ENCODE measurements around the gene NUB1. TPM values are rescaled to one million over a fixed set of nuclear protein-coding genes. Genes with fewer than 3 reads are reported as not detected.

The NUB1 gene
- total RNA-seq, 1 donor from 2014 or later, result 28.2 TPM

GRCh38 chr7:151311294-151311864 lies 30.2 kb upstream of the NUB1 start:
- TF ChIP-seq CTCF (IDR thresholded peaks at IDR 0.05), result no peak
- DNase-seq (ENCODE audit: low spot score in 2 of 2), result peak in 1 of 2 donors; percentile 57
- Histone ChIP-seq H3K27me3 (no peaks in the 10 kb centered on the region), H3K9me3 (peaks cover 0 to 3% of the 10 kb centered on the region in 2 donors), H3K36me3 (no peaks in the 10 kb centered on the region), H3K27ac (no peak overlapping the region), H3K4me1 (peaks cover 3 to 12% of the 10 kb centered on the region in 2 donors), H3K4me3 (no peak overlapping the region)
- intact Hi-C loops (cut with DNase I), result loop anchor here (5.0 kb wide), 1 partner anchor 446 kb away; no protein-coding TSS in a partner anchor

- Histone ChIP-seq H3K27me3 (no peaks in the 10 kb centered on the region), H3K4me1 (peaks cover 3 to 12% of the 10 kb centered on the region in 2 donors), H3K9me3 (peaks cover 0 to 3% of the 10 kb centered on the region in 2 donors), H3K36me3 (no peaks in the 10 kb centered on the region), H3K27ac (no peak overlapping the region), H3K4me3 (no peak overlapping the region)
- intact Hi-C loops (cut with DNase I), result loop anchor here (5.0 kb wide), 1 partner anchor 445 kb away; no protein-coding TSS in a partner anchor
- DNase-seq (ENCODE audit: low spot score in 2 of 2), result peak in 1 of 2 donors; percentile 57
- TF ChIP-seq CTCF (IDR thresholded peaks at IDR 0.05), result no peak
Measured at GRCh38 chr7:151312356-151312755, 29.3 kb upstream of the NUB1 start.

DNA sequence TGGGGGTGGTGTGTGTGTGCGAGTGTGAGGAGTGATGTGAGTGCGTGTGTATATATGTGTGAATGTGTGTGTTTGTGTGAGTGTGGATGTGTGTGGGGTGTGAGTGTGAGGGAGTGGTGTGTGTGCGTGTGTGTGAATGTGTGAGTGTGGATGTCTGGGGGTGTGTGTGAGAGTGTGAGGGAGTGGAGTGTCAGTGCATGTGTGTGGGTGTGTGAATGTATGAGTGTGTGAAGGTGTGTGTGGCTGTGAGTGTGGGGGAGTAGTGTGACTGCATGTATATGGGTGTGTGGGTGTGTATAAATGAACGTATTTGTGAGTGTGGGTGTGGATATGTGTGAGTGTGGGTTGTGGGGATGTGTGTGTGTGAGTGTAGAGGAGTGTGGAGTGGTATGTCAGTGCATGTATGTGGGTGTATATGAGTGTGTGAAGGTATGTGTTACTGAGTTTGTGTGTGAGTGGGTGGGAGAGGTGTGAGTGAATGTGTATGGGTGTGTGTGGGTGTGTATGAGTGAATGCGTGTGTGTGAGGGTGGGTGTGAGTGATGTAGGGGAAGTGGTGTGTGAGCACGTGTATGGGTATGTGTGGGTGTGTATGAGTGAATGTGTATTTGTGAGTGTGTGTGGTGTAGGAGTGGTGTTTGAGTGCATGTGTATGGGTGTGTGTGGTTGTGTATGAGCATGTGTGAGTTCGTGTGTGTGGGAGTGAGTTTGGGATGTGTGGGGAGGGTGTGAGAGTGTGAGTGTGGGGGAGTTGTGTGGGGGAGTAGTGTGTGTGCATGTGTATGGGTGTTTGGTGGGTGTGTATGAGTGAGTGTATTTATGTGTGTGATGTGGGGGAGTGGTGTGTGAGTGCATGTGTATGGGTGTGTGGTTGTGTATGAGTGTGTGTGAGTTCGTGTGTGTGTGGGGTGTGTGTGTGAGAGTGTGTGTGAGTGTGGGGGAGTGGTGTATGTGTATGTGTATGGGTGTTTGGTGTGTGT lies 28.5 kb upstream of the NUB1 start:
- intact Hi-C loops (cut with DNase I), result loop anchor here (5.0 kb wide), 1 partner anchor 444 kb away; no protein-coding TSS in a partner anchor
- no peak overlapping the region for H3K27ac ChIP-seq

DNA sequence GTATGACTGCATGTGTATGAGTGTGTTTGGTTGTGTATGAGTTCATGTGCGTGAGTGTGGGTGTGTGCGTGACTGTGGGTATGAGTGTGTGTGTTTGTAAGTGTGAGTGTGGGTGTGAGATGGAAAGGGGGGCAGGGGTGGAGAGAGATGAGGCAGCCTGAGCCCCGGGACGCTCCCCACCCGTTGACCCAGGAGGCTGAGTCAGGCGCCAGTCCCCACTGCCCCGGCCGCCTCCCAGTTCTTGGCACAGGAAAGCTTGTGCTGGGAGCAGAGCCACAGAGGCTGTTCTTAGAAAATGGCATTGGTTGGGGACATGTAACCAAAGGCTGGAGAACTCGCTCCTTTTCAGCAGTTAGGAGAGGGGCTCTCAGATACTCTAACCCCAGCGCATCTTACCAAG lies 27.8 kb upstream of the NUB1 start:
- intact Hi-C loops (cut with DNase I), result loop anchor here (1.0 to 5.0 kb wide), 2 partner anchors 36 to 443 kb away; no protein-coding TSS in a partner anchor

More for the DNA sequence above, 28.5 kb upstream of the NUB1 start:
- H3K9me3 ChIP-seq, result peaks cover 0 to 3% of the 10 kb centered on the region in 2 donors
- no peak for TF ChIP-seq CTCF (IDR thresholded peaks at IDR 0.05)
- H3K4me1 ChIP-seq, result peaks cover 3 to 12% of the 10 kb centered on the region in 2 donors
- no peaks in the 10 kb centered on the region for H3K27me3 ChIP-seq
- peak in 1 of 2 donors; percentile 50 for DNase-seq (ENCODE audit: low spot score in 2 of 2)
- H3K4me3 ChIP-seq, result no peak overlapping the region
- no peaks in the 10 kb centered on the region for H3K36me3 ChIP-seq

More for the DNA sequence above, 27.8 kb upstream of the NUB1 start:
- peaks cover 3 to 12% of the 10 kb centered on the region in 2 donors for H3K4me1 ChIP-seq
- H3K36me3 ChIP-seq, result no peaks in the 10 kb centered on the region
- peaks cover 0 to 3% of the 10 kb centered on the region in 2 donors for H3K9me3 ChIP-seq
- H3K27ac ChIP-seq, result no peak overlapping the region
- H3K27me3 ChIP-seq, result no peaks in the 10 kb centered on the region
- TF ChIP-seq CTCF (IDR thresholded peaks at IDR 0.05), result no peak
- no peak overlapping the region for H3K4me3 ChIP-seq
- DNase-seq (ENCODE audit: low spot score in 2 of 2), result peak; percentile 21 to 86

All from ascending aorta (tissue), 2 donors.